Endothelial cell of umbilical vein (primary cell): ENCODE measurements around the gene ACYP2. TPM values are rescaled to one million over a fixed set of nuclear protein-coding genes. Genes with fewer than 3 reads are reported as not detected.

Experiments used
- BruUV-seq: library from RNA; stranded (reverse); fragments of 400-500 nt; replicated peaks from 2 replicates; lab custom pipeline; 2021; lab: Mats Ljungman, UMichigan
- CTCF ChIA-PET: fragments of 300-600, 350-600 bp; sonication (Branson Sonifier 250); formaldehyde crosslinking; loops from one replicate; lab custom pipeline; 2021; ENCODE audit warnings: antibody characterized with exemption, inconsistent platforms; lab: Charles Lee
- POLR2A ChIA-PET: fragments of 300-600, 350-600 bp; sonication (Branson Sonifier 250); formaldehyde crosslinking; loops from one replicate; lab custom pipeline; 2021; ENCODE audit warnings: antibody characterized with exemption, inconsistent platforms; lab: Charles Lee
- DNase-seq: peaks from one replicate; pipeline ENCODE4 v3.0.0-alpha.2; 2011; ENCODE audit warnings: low read depth, low spot score
- FAIRE-seq: peaks from 2 replicates; lab custom pipeline; 2011; peaks lifted over from hg19 to GRCh38; lab: Jason Lieb, UNC
- H2AFZ ChIP-seq: 2 replicates; pipeline ENCODE4 v1.6.0; 2012; ENCODE audit warnings: low read depth, low read length, control low read depth, inconsistent platforms
- H3K27ac ChIP-seq: 2 replicates; pipeline ENCODE4 v1.5.1; 2011; ENCODE audit warnings: low read depth, mild to moderate bottlenecking, control low read depth, low read length, moderate library complexity; ENCODE audit not compliant: insufficient read depth
- H3K27me3 ChIP-seq, 2 experiments: 2 replicates each; pipeline versions ENCODE4 v1.6.0 to v1.6.1; 2011; ENCODE audit warnings: low read length in 2 of 2, mixed read lengths in 1 of 2; ENCODE audit not compliant: control insufficient read depth in 2 of 2, insufficient read depth in 2 of 2
- H3K36me3 ChIP-seq, 2 experiments: 2 replicates in 1 of 2; 3 replicates in 1 of 2; pipeline ENCODE4 v1.5.1; 2011; ENCODE audit warnings: low read length in 2 of 2, mild to moderate bottlenecking in 1 of 2, moderate library complexity in 1 of 2; ENCODE audit not compliant: control insufficient read depth in 2 of 2, insufficient read depth in 2 of 2; ENCODE audit errors: extremely low read depth in 1 of 2
- H3K4me1 ChIP-seq: 3 replicates; pipeline ENCODE4 v1.5.1; 2011; ENCODE audit warnings: mild to moderate bottlenecking, low read length; ENCODE audit not compliant: control insufficient read depth, insufficient read depth; ENCODE audit errors: extremely low read depth
- H3K4me2 ChIP-seq: 2 replicates; pipeline ENCODE4 v1.6.1; 2011; ENCODE audit warnings: low read length, control low read depth, mixed read lengths; ENCODE audit not compliant: insufficient read depth
- H3K4me3 ChIP-seq, 3 experiments: fragments of 200-600 bp in 1 of 3; sonication (generic), shearing (Covaris generic) in 1 of 3; replicated peaks in 1 of 3; 2 replicates each; pipeline ENCODE4 v1.5.1; 2011 to 2016; ENCODE audit warnings: control low read depth in 3 of 3, low read length in 3 of 3, mild to moderate bottlenecking in 2 of 3, inconsistent platforms in 1 of 3, low read depth in 1 of 3, moderate library complexity in 1 of 3; ENCODE audit not compliant: insufficient read depth in 1 of 3
- H3K79me2 ChIP-seq: 2 replicates; pipeline ENCODE4 v1.6.0; 2012; ENCODE audit warnings: low read length, inconsistent platforms; ENCODE audit not compliant: control insufficient read depth, insufficient read depth
- H3K9ac ChIP-seq: replicated peaks from 2 replicates; pipeline ENCODE3; 2011; ENCODE audit warnings: low read length, control low read depth; ENCODE audit not compliant: insufficient read depth; ENCODE audit errors: extremely low read depth
- H3K9me1 ChIP-seq: replicated peaks from 3 replicates; pipeline ENCODE4 v1.6.0; 2011; ENCODE audit warnings: mild to moderate bottlenecking, low read length; ENCODE audit not compliant: control insufficient read depth, insufficient read depth; ENCODE audit errors: extremely low read depth
- H3K9me3 ChIP-seq: replicated peaks from 2 replicates; pipeline ENCODE4 v1.5.1; 2012; ENCODE audit warnings: low read length, inconsistent platforms; ENCODE audit not compliant: control insufficient read depth, insufficient read depth
- H4K20me1 ChIP-seq: replicated peaks from 2 replicates; pipeline ENCODE3; 2011; ENCODE audit warnings: mild to moderate bottlenecking, low read length; ENCODE audit not compliant: control insufficient read depth, insufficient read depth; ENCODE audit errors: extremely low read depth
- CTCF ChIP-seq, 2 donors: IDR thresholded peaks; 1 replicate in 1 of 2; 2 replicates in 1 of 2; pipeline ENCODE4 v1.5.1; 2011; ENCODE audit warnings: low read length in 2 of 2, mild to moderate bottlenecking in 2 of 2, moderate library complexity in 2 of 2, control low read depth in 1 of 2, inconsistent platforms in 1 of 2, low read depth in 1 of 2; ENCODE audit not compliant: insufficient read depth in 1 of 2; ENCODE audit errors: extremely low read depth in 1 of 2
- EZH2 ChIP-seq: IDR thresholded peaks from 2 replicates; pipeline ENCODE4 v1.6.1; 2012; ENCODE audit warnings: borderline replicate concordance, low read depth, mild to moderate bottlenecking, moderate library complexity, low read length, inconsistent platforms; ENCODE audit not compliant: severe bottlenecking
- FOS ChIP-seq: IDR thresholded peaks from 2 replicates; pipeline ENCODE4 v1.6.1; 2011; ENCODE audit warnings: mild to moderate bottlenecking, low read length, moderate library complexity, borderline replicate concordance; ENCODE audit not compliant: insufficient read depth
- GATA2 ChIP-seq: IDR thresholded peaks from 2 replicates; pipeline ENCODE4 v1.7.0; 2011; ENCODE audit warnings: low read depth, mild to moderate bottlenecking, moderate library complexity, mixed read lengths, low read length; ENCODE audit not compliant: insufficient read length, insufficient read depth
- JUN ChIP-seq: IDR thresholded peaks from 2 replicates; pipeline ENCODE4 v1.6.1; 2011; ENCODE audit warnings: borderline replicate concordance, low read depth; ENCODE audit not compliant: insufficient read length, insufficient read depth
- MAX ChIP-seq: IDR thresholded peaks from 2 replicates; pipeline ENCODE4 v1.6.1; 2011; ENCODE audit not compliant: insufficient read depth, insufficient read length
- MYC ChIP-seq: IDR thresholded peaks from one replicate; pipeline ENCODE4 v1.6.1; 2011; ENCODE audit warnings: mild to moderate bottlenecking, low read depth, low read length
- POLR2A ChIP-seq: IDR thresholded peaks from 2 replicates; pipeline ENCODE4 v1.6.1; 2012; ENCODE audit warnings: low read depth, mild to moderate bottlenecking, control low read depth, low read length
- POLR2AphosphoS5 ChIP-seq: IDR thresholded peaks from 2 replicates; pipeline ENCODE4 v1.6.1; 2012; ENCODE audit warnings: low read depth, mild to moderate bottlenecking, control low read depth, low read length, moderate library complexity; ENCODE audit not compliant: insufficient read depth
- dilution Hi-C: fragments of 300-500 bp; cut with MboI; formaldehyde crosslinking; loops from one replicate; pipeline ENCODE4 v1.15.0; 2019; ENCODE audit warnings: low sequenced_read_pairs; ENCODE audit not compliant: extremely low pct_ligation_motif_present
- intact Hi-C: fragments of 100-400 bp; cut with micrococcal nuclease; formaldehyde crosslinking; loops from one replicate; pipeline ENCODE4 v1.10.0; 2022
- polyA plus RNA-seq, 4 experiments: library from polyadenylated mRNA; depleted of rRNA in 3 of 4; stranded (reverse) in 3 of 4; unstranded in 1 of 4; fragments of >200 nt; gene quantifications; 2 replicates each; pipeline versions ENCODE4 v1.2.1 to v1.2.3, GENCODE V29; 2011 to 2012; ENCODE audit warnings: missing spikeins in 1 of 4
- total RNA-seq: library from RNA; stranded (reverse); gene quantifications from 2 replicates; pipeline ENCODE4 v1.2.3, GENCODE V29; 2021

The ACYP2 gene
- total and polyA plus RNA-seq, 2 donors (not counting 3 experiments of a cell fraction or from before 2014, with no cell fraction given), result 3.9 to 7.9 TPM

DNA sequence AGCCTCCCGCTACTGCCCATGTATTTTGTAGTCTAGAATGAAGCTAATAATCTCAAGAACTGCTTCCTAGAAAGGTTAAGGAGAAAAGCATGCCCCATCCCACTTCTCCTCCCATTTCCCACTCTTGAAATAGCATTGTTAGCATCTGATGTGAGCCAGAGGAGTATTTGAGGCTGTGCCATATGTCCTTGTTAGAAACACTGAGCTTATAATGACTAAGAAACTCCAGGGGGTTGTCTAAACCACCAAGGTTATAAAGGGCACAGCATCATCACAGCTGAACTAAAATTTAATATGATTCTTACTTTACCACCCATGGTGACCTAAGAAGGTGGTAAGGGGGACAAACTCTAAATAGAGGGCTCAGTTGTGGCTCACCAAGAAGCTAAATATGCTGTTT, 124.0 kb downstream of the ACYP2 start:
- Histone ChIP-seq H3K4me1 (no peaks in the 10 kb centered on the region), H2AFZ (no peak overlapping the region), H3K4me3 (no peak overlapping the region), H4K20me1 (no peaks in the 10 kb centered on the region), H3K9me3 (no peaks in the 10 kb centered on the region), H3K79me2 (no peaks in the 10 kb centered on the region), H3K27ac (no peak overlapping the region), H3K36me3 (no peaks in the 10 kb centered on the region), H3K4me2 (no peak overlapping the region), H3K27me3 (no peaks in the 10 kb centered on the region), H3K9ac (no peak overlapping the region), H3K9me1 (no peaks in the 10 kb centered on the region)
- intact Hi-C loops, result no loop called here
- FAIRE-seq (no peak), DNase-seq (no peak)
- dilution Hi-C loops, result no loop called here
- POLR2A ChIA-PET, result no interaction called here
- CTCF ChIA-PET, result interaction anchor here (1.1 kb wide), 1 partner anchor 11 kb away, joined by 4 read pairs; no protein-coding TSS in a partner anchor
- BruUV-seq, result no TSS peak
- TF ChIP-seq POLR2A (no peak), JUN (no peak), GATA2 (no peak), MYC (no peak), EZH2 (no peak), MAX (no peak), FOS (no peak), CTCF (IDR thresholded peaks at IDR 0.05; ENCODE audit: extremely low read depth in 1 of 2, insufficient read depth in 1 of 2, low read depth in 1 of 2, low read length in 2 of 2) (no peak), POLR2AphosphoS5 (no peak)
